Measurements from ENCODE around the gene MYL2.

DNA sequence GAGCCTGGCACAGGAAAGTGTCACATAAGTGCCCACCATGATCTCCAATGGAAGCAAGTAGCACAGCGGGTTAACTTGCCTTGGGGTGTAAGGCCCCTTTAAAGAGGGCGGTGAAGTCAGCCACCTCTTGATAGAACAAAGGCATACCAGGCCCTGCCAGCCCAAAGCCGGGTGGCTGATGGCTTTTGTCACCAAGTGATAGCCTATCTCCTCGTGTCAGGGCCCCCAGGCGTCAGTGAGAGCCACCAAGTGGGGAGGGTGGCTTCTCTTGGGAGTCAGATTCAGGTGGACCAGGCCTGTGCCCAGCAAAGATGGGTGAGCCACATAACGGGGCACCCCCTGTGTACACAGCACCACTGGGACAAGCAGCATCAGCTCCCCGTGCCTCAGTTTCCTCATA lies 8.3 kb upstream of the MYL2 start:
- TF ChIP-seq, protein P1, sequence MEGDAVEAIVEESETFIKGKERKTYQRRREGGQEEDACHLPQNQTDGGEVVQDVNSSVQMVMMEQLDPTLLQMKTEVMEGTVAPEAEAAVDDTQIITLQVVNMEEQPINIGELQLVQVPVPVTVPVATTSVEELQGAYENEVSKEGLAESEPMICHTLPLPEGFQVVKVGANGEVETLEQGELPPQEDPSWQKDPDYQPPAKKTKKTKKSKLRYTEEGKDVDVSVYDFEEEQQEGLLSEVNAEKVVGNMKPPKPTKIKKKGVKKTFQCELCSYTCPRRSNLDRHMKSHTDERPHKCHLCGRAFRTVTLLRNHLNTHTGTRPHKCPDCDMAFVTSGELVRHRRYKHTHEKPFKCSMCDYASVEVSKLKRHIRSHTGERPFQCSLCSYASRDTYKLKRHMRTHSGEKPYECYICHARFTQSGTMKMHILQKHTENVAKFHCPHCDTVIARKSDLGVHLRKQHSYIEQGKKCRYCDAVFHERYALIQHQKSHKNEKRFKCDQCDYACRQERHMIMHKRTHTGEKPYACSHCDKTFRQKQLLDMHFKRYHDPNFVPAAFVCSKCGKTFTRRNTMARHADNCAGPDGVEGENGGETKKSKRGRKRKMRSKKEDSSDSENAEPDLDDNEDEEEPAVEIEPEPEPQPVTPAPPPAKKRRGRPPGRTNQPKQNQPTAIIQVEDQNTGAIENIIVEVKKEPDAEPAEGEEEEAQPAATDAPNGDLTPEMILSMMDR (optimal IDR thresholded peaks at IDR 0.05 in 1 of 3, IDR thresholded peaks at IDR 0.05 in 1 of 3, conservative IDR thresholded peaks at IDR 0.05 in 1 of 3; ENCODE audit: extremely low read depth in 1 of 3, insufficient read depth in 2 of 3, low read length in 3 of 3) = no peak
- TF ChIP-seq EZH2 (IDR thresholded peaks at IDR 0.05; ENCODE audit: low read length) = no peak
